Anterior cingulate cortex (tissue), 58 donors: ENCODE data around the gene SLF2.

ENCODE experiments used
- DNase-seq, 58 donors: peaks; one replicate each; lab custom pipeline; 2025; lab: John Stamatoyannopoulos, UW

SLF2 gene

DNA sequence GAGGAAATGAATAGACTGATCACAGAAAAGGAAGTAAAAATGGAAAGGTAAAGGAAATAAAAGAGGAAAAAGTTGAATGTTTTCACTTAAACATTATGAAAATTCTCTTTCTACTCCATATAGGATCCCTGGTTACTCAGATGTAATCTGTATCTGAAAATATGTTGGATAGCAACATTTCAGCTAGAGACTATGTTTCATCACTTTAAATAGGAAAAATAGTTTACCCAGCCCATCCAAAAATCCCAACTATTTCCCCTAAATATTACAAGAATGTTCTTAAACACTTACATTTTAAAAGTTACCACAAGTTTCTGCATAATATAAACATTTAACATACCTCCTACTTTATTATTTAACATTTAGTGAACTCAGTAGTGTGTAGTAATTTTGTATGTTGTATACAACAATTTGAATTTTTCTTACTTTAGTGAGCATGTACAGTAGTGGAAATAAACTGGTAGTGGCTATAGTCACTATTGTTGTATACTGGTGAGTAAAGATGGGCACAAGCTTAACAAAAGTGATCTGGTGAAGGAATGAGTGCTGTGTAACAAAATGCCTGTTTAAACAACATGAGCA, 27.1 kb downstream of the SLF2 start:
- DNase-seq: no peak

DNA sequence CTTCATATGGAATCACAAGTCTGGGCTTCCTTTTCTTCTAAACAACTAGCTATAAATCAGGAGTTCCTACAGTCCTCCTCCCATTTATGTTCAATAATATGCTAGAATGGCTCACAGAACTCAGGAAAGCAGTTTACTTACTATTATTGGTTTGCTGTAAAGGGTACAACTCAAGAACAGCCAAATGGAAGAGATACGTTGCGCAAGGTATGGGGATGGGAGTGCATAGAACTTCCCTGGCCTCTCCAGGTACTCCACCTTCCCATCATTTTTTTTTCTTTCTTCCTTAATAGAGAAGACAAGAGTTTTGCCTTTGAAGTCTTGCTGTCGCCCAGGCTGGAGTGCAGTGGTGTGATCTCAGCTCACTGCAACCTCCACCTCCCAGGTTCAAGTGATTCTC, 29.5 kb downstream of the SLF2 start:
- no peak for DNase-seq

DNA sequence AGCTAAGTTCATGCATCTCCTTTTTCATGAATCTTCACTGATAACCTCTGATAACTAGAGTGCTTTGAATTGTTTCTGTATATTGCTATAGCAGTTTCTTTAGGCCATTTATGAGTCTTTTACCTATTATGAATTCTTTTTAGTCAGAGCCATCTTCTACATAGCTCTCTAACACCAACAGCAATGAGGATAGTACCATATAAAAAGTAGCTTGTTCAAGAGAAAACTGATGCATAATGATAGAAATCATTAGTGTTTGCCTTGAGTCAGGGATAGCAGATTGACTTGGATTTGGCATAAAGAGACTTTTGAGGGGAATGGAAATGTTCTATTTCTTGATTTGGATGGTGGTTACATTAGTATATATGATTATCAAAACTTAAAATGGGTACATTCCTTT, 30.7 kb downstream of the SLF2 start:
- no peak for DNase-seq

DNA sequence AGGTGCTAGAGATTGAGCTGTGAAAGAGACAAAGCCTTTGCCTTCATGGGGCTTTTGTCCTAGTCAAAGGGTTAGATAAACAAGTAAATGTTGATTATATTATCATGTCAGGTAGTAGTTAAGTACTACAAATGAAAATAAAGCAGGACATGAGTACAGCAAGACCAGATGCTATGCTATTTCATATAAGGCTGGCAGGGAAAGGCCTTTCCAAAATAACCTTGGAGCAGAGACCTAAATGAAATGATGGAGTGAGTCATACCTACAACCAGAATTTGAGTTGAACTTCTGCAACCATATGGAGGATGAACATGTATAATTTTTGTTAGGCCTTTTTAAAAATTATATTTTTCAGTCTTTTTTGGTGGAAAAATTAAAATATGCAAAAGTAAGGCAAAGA, 33.0 kb downstream of the SLF2 start:
- peak in 1 of 58 donors; percentile 2 for DNase-seq

DNA sequence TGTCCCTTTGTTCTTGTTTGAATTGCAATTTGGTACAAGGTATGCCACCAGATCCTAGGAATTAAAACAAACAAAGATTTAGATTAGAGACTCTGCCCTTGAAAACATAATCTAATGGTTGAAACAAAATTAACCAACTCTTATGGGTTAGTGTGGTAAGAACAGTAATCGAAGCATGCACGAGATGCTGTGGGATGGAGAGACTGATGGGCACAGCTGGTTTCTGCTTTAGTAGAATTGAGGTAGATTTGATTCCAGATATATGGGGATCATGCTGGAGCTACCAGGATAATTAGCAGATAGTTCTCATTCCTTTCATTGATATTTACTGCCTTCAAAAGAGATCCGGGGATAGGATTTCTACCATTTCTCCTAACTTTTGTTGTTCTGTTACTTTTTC, 36.2 kb downstream of the SLF2 start:
- DNase-seq: no peak

DNA sequence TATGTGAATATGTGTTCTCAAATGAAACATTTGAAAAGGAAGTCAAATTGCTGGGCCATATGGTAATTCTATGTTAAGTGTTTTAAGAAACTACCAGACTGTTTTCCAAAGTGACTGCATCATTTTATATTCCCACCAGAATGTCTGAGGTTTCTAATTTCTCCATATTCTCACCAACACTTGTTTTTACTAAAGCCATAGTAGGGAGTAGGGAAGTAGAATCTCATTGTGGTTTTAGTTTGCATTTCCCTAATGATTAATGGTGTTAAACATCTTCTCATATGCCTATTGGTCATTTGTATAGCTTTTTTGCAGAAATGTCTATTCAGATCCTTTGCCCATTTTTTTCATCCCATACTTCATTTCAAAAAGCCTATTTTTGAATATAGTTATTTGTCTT, 47.5 kb downstream of the SLF2 start:
- no peak for DNase-seq

DNA sequence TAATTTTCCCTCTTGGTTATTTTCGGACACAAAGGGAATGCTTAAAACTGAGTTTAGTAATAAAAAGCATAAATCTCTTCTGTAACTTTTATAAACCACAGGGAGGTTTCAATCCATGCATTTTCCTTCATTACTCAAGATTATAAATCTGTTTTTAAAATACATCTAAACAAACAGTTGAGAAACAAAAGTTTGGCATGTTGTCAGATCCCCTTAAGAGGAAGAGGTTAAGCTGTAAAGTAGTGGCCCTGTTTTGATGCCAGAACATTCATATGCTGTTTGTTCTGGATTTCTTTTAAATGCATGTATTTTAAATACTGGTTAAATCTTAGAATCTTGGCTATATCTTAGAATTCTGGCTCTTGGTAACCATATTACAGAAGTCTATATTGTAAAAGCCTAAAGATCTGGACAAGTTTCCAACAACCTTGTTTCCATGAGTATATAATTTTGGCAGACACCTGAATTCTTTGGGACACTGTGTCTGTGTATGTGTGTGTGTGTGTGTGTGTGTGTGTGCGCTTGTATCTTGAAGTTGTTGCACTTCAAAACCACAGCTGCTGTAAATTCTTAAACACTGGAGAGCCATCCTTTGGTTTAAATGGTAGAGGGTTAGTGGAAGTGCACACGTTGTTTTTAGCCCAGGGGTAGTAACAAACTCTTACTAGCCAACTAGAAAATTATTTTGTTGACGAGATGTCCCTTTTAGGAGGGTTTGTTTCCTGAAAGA, 49.8 kb downstream of the SLF2 start:
- no peak for DNase-seq

DNA sequence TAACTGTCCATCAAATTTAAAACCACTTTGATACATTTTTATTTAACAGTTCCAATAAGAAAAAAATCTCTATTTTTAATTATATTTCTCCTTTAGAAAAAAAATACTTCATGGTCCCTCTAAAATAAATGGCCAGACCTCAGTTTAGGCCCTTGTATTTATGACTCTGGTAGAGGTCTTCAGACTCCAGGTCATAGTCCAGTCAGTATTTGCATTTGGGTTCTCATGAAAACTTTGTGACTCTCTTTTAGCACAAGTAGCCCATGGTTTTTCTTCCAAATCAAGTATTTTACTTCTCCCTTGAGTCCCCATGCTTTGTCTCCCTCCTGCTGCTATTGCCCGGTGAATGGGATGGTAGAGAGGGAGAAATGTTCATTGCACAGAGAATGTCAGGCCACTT, 51.1 kb downstream of the SLF2 start:
- no peak for DNase-seq

DNA sequence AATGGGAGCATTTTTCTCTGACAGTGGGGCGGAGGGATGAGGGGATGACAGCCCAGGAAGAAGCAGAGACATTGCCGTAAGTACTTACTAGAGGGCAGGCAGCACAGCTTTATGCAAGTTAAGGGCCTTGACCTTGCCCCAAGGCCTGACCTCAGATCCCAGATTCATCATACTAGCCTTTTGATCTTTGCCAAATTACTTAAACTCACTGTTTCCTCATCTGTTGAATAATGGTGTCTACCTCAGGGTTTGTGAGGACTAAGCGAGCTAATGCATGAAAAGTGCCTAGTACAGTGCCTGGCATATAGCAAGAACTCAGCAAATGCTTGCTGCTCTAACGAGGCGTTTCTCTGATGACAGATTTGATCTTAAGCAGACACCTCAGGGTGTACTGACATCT, 53.1 kb downstream of the SLF2 start:
- DNase-seq: no peak

DNA sequence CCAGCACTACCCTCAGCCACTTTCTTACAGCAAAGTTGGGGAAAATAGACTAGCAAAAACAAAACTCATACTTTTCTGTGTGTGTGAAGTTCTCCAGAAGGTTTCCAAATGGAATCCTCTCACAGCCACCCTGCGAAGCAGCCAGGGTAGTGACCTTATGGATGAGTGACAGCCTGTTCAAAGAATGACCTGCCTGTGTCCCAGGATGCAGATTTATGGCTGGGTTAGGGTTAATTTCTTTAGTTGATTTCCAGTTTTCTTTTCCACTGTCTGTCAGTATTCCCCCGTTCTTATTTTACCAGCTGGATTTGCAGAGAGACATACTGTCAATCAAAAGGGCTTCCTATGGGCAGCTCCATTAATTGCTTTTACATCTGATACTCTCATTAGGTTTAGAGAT, 54.1 kb downstream of the SLF2 start:
- DNase-seq: no peak

DNA sequence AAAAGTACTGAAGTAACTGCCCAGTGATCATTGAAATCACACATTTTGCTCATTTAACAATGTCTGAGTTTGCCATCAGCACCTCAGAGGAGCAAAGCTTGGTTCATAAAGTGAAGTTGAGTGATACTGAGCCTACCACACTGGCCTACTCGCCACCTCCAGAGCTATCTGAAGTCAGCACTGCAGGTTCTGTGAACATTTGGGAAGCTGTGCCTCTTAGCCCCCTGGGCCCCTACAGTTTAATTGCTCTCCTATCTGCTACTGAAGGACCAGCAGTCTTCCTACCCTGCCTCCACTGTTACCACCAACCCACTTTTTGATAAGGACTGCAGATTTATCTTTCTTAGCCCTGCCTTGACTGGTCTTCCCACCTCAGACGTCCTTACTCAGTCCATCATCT, 54.6 kb downstream of the SLF2 start:
- DNase-seq: no peak

DNA sequence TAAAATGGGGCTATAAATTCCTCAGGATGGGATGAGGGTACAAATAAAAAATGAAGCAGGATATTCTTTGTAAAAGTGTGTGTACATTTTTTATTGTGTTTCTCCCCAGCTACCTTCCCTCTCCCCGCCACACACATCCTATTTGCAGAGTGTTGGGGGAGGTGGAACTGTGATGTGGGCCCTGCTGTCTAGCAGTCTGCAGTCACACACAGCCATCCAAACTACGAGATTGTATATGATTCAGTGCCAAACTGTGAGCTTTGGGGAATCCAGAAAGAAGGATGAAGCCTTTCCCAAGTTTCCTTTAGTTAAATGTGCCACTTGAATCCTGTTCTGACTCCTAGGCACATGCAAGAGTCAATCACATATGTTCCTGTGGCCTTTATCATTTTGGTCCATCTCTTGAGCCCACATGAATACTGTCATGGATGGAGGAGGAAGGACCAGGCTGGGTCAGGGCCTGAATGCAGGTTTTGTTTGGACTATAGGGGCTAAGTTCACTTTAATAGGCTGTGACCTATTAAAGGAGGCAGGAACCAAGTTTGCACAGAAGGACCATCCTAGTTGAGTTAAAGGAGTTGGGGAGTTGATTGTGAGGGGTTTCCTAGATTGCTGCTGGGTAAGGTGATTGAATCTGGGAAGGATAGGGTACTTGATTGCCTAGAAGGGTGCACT, 55.4 kb downstream of the SLF2 start:
- DNase-seq: peak in 10 of 58 donors; percentile 1 to 37 (median 18)

DNA sequence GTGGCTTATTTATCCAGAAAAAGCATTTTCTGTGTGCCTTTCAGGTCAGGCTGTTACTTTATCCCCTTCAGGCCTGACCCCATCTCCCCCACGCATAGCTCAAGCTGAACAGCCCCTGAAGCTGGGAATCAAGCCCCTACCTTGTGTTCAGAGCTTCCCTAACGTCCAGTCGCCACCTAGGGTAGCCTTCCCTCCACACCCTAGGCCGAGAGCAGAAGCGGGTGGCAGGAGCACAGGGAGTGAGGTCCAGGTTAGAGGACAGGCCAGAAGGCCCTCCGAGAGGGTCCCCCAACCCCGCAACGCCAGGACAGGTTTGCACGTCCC, 56.1 kb downstream of the SLF2 start:
- DNase-seq: no peak

DNA sequence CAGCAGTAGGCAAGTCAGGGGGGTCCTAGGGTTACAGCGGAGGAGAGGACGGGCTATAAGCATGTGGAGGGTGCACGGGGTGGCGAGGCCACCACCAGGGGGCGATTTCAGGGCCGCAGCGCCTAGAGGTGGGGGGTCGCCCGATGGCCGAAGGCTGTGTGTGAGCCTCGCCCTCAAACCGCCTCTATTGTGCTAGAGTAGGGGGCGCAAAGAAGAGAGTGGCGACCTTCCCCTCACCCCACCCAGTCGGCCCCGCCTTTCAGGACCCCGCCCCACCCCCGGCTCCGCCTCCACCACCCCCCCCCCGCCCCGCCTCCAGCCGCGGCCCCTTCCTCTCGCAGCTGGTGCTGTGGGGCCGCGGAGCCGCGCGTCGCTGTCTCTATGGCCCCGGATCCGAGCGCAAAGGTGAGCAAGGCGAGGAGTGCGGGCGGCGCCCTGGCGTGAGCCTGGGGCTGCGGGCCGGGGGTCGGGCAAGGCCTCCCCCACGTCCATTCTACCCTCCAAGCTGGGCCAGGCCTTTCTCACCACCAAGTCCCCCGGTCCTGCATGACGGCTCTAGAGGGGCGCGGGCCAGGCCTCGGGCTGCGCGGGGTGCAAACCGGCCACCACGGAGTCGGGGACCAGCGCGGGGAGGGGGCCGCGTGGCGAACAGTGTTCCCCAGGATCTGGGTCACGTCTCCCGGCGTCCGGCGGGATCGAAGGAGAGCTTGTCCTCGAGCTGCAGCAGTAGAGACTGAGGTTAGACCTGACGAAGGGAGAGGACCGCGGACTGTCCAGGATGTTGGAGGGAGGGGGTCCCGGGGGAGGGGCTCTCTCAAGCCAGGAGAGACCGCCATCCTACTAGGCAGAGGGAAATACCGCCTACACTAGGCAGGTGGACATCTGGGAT, 56.7 kb downstream of the SLF2 start, which contains the start of gene SEMA4G:
TSS of gene SEMA4G (plus strand) at position 318 of the 889 bp plus-strand sequence. CDS start 3,409 bp downstream, outside the sequence.
- peak in 15 of 58 donors; percentile 13 to 46 (median 22) for DNase-seq

DNA sequence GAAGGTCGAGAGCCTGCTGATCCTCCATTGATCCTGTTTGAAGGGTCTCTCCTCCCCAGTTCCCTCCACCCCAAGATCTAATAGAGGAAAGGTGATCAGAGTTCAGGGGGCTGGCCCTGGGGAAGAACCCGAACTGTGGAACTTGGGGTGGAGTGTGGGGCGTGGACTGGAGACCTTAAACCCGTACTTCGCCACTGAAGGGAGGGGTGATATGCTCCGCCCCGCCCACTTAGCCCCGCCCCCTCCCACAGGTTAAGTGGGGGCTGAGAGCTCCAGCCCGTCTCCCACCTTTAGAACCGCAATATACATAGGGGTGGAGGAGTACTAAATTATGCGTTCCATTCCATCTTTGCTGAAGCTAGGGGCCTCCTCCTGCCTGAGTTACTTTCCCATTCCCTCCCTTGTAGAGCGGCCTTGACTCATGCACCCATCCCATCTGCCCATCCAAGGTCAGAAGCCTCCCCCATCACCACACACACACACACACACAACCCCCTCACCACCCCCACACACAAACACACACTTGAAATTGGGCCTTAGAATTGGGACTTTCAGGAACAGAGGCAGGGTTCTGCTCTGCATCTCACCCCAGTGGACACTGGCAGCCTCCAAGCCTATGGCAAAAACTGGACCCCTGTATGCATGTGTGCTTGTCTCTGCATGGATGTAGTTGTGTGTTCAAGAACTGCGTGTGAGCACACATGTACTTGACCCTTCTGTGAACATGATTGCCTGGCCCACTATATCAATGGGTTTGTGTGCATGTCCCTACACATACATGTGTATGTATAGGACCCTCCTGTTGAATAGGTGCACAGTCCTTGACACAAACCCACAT, 57.5 kb downstream of the SLF2 start:
- no peak for DNase-seq

DNA sequence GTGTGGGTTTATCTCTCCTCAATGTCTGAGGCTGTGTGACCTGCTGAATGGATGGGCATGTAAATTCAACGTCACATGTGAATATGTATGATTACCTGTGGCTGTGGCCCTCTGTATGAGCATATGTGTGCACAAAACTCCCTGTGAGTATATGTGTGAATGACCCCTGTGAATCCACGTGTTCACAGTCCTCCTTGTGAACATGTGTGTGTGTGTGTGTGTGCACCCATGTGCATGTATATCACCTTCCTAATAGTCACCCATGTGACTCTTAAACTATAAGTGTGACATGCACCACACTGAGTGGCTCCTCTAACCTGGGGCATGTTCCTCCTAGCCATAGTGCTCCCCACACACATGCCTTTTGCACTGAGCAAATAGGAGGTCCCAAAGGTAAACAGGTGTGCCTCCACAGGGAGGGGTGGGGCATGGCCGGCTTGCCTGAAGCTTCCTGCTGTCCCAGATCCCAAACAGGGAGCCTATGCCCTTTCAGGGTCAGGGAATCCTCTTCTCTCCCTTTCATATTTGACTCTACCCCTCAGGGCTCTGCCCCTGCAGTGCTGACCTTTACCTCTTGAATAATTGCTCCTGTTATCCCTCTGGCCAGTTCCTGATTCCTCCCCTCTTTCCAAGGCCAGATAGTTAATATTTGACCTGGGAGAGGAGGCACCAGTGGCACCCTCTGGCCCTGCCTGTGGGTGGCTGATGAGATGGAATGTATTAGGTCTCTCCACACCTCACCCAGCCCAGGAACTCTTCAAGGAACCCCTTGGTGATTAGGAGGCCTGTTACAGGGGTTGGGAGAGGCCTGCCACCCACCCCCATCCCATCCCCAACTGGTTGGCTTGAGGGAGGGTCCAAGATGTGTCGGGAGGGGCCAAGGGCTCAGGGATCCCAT, 58.4 kb downstream of the SLF2 start:
- DNase-seq: no peak

DNA sequence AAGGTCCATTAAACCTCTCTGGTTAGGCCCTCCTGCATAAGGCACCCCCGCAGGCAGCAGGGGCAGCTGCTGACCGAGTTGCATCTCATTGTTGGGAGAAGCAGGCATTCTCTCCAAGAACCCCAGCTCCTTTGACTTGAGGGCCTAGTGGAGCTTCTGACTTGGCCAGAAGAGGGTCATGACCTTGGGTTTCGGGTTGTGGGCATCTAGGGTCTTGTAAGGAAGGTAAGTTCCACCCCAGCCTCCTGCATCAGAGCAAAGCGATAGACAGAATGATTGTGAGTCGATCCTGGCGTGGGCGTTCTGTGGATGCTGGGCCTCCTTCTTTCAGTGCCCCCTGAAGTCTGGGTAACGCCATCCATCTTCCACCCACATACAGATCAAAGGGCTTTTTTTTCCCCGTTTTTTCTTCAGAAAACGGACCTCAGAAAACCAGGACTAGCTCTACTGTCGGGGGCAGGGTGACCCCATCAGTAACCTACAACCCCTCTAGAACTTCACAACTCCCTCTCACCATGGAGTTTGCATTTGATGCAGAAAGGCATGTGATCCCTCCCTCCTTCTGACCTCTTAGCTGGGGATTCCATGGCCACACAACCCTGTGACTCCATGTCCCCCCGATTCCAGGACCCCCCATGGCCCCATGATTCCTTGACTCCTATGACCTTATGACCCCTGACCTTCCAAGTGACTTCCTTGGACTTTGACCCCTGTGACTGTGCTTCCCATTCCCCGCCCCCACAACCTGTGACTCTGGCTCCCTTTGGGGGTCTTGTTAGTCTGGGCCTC, 59.5 kb downstream of the SLF2 start:
- no peak for DNase-seq

DNA sequence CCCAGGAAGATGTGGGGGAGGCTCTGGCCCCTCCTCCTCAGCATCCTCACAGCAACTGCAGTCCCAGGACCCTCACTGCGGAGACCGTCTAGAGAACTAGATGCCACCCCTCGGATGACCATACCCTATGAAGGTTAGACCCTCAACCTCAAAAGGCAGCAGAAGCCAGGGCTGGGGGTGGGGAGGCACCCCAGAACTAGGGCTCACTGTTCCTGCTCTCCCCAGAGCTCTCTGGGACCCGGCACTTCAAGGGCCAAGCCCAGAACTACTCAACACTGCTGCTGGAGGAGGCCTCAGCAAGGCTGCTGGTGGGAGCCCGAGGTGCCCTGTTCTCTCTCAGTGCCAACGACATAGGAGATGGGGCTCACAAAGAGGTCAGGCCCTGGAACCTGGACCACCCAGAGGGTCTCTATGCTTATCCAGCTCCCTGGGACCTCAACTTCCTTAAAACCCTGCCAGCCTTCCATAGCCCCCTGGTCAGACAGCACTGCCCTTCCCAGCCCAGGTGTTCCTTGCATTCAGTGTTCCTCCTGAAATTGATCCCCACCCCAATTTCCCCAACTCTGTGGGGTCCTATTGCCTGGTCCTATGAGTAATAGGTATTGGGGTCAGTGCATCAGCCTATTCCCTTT, 60.3 kb downstream of the SLF2 start:
- DNase-seq: no peak
